ENCODE results near the gene MTCL1. TPM values are rescaled to one million over a fixed set of nuclear protein-coding genes. Genes with fewer than 3 reads are reported as not detected.

Gene MTCL1
- total RNA-seq, 2 experiments from 2014 or later, result 0.14 to 0.43 TPM

DNA sequence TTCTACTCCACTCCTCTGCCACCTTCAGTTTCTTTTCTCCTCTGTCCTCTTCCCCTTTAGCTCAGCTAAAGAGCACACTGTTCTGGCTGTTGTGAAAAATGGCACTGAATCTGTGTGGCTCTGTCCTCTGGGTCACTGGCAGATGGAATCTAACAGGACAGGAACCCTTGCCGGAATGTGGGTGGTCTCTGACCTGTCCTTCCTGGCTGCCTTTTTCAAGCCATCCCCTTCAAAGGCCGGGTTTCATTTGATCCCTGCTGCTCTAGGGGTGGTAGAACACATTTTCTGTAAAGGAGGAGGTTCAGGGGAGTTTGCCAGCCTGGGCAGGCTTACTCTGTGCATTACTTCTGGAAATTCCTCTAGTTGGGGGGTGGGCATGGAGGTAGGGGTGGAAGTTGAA is 29.9 kb downstream of the MTCL1 start:
- H3K36me3 Mint-ChIP-seq, result no peaks in the 10 kb centered on the region

DNA sequence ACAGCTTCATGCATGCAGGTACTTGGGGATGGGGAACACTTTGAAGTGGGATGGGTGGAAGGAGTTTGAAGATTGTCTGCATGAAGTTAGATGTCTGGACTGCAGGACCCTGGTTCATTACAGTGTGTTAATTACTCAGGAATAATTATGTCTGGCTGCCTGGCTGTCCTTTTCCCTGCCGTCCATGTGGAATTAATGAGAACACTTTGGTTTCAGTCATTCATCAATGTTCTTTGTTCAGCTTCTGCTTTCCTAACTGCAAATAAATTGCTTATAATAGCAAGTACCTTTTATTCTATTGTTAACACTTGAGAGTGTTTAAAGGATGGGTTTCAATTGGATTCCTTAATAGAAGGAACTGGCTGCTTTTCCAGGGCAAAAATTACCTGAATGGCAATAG is 35.8 kb downstream of the MTCL1 start:
- Mint-ChIP-seq H3K4me1 (peaks cover 25% of the 10 kb centered on the region), H3K9me3 (peaks cover 22% of the 10 kb centered on the region), H3K27me3 (peaks cover 4% of the 10 kb centered on the region), H3K4me3 (no peak overlapping the region), H3K36me3 (peaks cover 10% of the 10 kb centered on the region), H3K27ac (no peak overlapping the region)
- DNase-seq, result no peak

More for the DNA sequence above, 29.9 kb downstream of the MTCL1 start:
- no peaks in the 10 kb centered on the region for H3K9me3 Mint-ChIP-seq
- H3K27me3 Mint-ChIP-seq, result no peaks in the 10 kb centered on the region
- H3K4me3 Mint-ChIP-seq, result no peak overlapping the region
- no peak overlapping the region for H3K27ac Mint-ChIP-seq
- no peaks in the 10 kb centered on the region for H3K4me1 Mint-ChIP-seq
- no peak for DNase-seq

DNA sequence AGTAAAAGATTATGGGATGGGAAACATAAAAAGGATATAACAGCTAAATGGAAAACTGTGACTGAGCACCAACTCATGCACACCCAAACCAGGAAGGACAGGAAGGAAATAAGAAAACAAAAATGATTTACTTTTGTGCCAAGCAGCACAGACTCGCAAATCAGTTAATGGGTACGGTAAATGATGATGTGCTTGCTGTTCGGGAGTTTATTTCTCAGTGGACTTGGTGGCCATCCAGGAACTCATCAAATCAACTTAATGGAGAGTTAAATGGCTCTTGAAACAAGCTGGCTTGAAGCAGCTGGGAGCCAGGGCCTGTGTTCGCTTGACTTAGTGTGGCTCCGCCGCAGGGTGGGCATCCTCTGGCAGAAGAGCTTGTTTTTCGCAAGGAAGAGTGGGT is 36.2 kb downstream of the MTCL1 start:
- H3K27me3 Mint-ChIP-seq, result peaks cover 4% of the 10 kb centered on the region
- H3K9me3 Mint-ChIP-seq, result peaks cover 22% of the 10 kb centered on the region
- no peak overlapping the region for H3K4me3 Mint-ChIP-seq
- DNase-seq, result no peak
- H3K4me1 Mint-ChIP-seq, result peaks cover 25% of the 10 kb centered on the region
- no peak overlapping the region for H3K27ac Mint-ChIP-seq
- H3K36me3 Mint-ChIP-seq, result peaks cover 10% of the 10 kb centered on the region

DNA sequence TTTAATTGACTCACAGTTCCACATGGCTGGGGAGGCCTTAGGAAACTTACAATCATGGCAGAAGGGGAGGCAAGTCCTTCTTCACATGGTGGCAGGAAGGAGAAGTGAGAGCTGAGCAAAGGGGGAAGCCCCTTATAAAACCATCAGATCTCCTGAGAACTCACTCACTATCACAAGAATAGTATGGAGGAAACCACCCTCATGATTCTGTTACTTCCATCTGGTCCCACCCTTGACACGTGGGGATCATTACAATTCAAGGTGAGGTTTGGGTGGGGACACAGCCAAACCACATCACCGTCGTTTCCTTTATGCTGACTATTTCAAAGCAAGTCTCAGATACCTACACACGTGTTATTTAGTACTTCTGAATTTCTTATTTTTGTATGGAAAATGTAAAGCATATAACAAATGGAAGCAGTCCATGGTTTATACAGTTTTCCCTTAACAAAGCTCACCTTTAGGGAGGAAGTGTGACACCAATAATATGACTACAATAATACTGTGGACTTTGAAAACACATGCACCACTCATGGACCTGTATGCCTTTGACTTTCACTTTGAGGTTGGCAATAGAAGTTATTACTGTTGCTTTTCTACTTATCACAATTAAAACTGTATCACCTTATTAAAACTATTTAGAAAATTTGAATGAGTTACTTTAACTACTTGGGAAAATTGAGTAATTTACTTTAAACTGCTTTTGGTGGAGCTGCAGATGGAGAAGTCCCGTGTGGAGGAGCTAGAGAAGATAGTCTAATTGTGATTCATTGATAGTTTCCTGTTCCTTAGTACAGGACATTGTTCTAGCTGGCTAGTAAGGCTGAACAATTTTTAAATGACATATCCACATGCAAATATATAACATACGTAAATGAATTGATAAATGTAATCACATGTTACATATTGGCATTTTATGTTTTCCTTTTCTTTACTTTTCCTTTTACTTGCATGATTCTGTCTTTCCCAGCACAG is 37.3 kb downstream of the MTCL1 start:
- H3K27me3 Mint-ChIP-seq, result peaks cover 7% of the 10 kb centered on the region
- no peak for DNase-seq
- H3K9me3 Mint-ChIP-seq, result peaks cover 22% of the 10 kb centered on the region
- H3K36me3 Mint-ChIP-seq, result peaks cover 10% of the 10 kb centered on the region
- peak overlapping the region; percentile 27 for H3K27ac Mint-ChIP-seq
- H3K4me1 Mint-ChIP-seq, result peaks cover 25% of the 10 kb centered on the region
- H3K4me3 Mint-ChIP-seq, result no peak overlapping the region

DNA sequence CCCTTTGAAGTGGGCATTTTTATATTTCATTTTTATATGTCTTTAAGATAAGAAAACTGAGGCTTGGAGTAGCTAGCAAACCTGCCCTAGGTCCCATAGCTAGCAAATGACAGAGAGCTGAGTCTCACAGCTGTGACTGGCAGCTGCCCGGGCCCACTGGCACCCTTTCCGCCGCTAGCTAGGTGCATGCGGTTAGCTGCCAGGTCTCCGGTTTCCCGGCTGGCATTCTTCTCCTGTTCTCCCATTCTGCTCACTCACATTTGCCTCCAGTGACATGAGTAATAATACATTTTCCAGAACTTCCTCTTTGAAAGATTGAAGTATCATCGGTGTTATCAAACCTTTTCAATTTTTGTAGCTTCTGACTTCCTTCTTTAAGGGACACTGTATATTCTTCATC is 38.7 kb downstream of the MTCL1 start:
- Mint-ChIP-seq H3K4me1 (peaks cover 25% of the 10 kb centered on the region), H3K36me3 (peaks cover 10% of the 10 kb centered on the region), H3K27ac (no peak overlapping the region), H3K4me3 (no peak overlapping the region), H3K27me3 (peaks cover 7% of the 10 kb centered on the region), H3K9me3 (peaks cover 22% of the 10 kb centered on the region)
- DNase-seq, result no peak

DNA sequence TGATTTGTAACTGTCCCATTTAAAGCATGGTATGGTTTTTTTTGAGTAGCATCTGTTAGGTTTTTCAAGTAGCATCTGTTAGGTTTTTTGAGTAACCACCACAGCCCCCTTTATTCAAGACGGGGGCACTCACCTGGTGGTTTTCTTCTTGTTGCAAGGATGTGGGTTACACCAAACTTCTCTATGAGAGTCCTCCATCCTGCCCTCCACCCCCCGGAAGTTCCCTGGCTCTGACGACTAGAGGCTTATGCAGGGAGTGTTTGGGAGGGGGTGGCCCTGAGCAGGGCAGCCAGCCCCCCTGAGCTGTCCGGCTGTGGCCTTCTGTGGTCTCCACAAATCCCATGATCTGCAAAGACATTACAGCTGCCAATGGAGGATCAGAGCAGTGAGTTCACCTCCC is 39.3 kb downstream of the MTCL1 start:
- Mint-ChIP-seq H3K4me1 (peaks cover 25% of the 10 kb centered on the region), H3K9me3 (peaks cover 22% of the 10 kb centered on the region), H3K27me3 (peaks cover 7% of the 10 kb centered on the region), H3K27ac (no peak overlapping the region), H3K36me3 (peaks cover 10% of the 10 kb centered on the region), H3K4me3 (no peak overlapping the region)
- peak; percentile 19 for DNase-seq

DNA sequence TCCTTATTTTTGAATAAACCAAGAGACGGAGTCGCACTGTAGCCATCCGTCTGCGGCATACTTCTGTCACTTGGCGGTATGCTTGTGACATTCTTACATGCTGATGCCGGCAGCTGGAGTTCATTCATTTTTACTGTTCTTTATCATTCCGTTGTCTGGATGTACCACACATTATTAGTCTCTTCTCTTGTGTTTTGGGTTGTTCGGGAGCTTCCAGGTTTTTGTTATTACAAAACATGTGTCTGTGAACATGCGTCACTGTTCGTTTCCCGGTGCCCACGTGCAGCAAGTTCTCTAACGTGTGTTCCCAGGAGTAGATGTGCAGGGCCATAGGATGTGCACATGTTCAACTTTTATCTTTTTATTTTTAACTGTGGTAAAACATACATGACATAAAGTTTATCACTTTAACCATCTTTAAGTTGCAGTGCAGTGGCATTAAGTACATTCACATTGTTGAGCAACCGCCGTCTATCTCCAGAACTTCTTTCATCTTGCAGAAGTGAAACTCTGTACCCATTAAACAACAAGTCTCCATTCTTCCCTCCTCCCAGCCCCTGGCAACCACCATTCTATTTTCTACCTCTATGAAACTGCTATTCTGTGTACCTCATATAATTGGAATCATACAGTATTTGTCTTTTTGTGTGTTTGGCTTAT is 40.1 kb downstream of the MTCL1 start:
- H3K9me3 Mint-ChIP-seq, result peaks cover 22% of the 10 kb centered on the region
- H3K4me1 Mint-ChIP-seq, result peaks cover 25% of the 10 kb centered on the region
- H3K4me3 Mint-ChIP-seq, result no peak overlapping the region
- H3K27me3 Mint-ChIP-seq, result peaks cover 7% of the 10 kb centered on the region
- H3K36me3 Mint-ChIP-seq, result peaks cover 10% of the 10 kb centered on the region
- no peak for DNase-seq
- no peak overlapping the region for H3K27ac Mint-ChIP-seq

DNA sequence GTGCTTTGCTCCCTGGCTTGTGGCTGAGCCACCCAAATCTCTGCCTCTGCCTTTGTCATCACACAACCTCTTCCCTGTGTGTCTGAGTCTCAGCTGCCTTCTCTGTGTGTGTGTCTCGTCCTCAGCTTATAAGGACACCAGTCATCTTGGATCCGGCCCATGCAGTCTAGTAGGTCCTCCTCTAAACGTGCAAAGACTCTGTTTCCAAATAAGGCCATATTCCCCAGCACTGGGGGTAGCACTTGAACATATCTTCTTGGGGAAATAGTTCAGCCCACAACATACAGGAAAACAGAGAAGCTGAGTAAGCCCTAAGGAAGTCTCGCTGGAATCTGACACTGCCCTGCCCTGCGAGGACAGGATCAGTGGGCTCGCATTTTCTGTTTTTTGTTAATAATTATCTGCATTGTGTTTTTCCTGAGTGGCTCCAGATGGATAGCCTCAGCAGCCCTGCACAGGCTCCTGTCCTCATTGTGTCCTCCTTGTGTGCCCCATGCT is 42.1 kb downstream of the MTCL1 start:
- Mint-ChIP-seq H3K9me3 (peaks cover 6% of the 10 kb centered on the region), H3K27ac (no peak overlapping the region), H3K4me1 (peaks cover 22% of the 10 kb centered on the region), H3K4me3 (no peak overlapping the region), H3K27me3 (peaks cover 7% of the 10 kb centered on the region), H3K36me3 (no peaks in the 10 kb centered on the region)
- no peak for DNase-seq

DNA sequence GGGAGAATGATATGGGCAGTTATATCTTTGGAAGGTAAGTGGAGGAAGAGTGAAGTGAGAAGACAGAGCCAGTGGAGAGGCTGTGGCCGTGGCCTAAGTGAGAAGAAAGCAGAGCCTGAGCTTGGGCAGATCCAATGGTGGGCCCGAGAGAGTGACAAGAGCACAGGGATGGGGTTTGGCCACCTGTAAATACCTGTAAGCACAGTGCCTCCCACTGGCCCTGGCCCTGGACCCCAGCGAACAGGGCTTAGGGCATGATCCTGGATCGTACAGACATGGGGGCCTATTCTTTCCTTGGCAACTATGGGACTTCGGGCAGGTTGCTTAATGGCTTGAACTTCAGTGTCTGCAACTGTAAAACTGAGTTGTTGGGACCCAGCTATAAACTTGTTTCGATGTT is 44.1 kb downstream of the MTCL1 start:
- Mint-ChIP-seq H3K27me3 (peaks cover 7% of the 10 kb centered on the region), H3K27ac (no peak overlapping the region), H3K4me1 (peaks cover 17% of the 10 kb centered on the region), H3K36me3 (no peaks in the 10 kb centered on the region), H3K4me3 (no peak overlapping the region), H3K9me3 (no peaks in the 10 kb centered on the region)
- DNase-seq, result no peak

DNA sequence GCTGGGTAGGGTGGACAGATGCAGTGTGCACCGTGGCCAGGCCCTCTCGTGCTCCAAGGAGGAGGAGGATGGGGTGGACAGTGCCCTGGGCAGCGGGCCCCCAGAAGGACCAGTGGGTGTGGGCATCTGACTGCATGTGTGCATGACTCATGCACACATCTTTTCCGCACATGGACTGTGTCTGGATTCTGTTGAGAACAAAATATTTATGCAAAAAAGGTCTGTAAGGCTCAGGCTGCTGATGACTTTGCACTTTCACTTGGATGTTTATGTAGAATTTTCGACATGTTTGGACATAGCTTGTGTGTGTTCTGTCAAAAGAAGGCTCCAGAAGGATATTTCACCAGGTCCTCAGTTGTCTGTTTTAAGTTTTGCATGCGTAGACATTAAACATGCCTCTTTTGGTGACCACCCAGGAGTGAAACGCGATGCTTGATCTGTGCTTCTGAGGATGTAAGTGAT is 45.6 kb downstream of the MTCL1 start:
- H3K4me3 Mint-ChIP-seq, result no peak overlapping the region
- H3K27me3 Mint-ChIP-seq, result peaks cover 3% of the 10 kb centered on the region
- H3K36me3 Mint-ChIP-seq, result no peaks in the 10 kb centered on the region
- no peaks in the 10 kb centered on the region for H3K9me3 Mint-ChIP-seq
- H3K4me1 Mint-ChIP-seq, result peaks cover 19% of the 10 kb centered on the region
- no peak overlapping the region for H3K27ac Mint-ChIP-seq
- DNase-seq, result no peak

DNA sequence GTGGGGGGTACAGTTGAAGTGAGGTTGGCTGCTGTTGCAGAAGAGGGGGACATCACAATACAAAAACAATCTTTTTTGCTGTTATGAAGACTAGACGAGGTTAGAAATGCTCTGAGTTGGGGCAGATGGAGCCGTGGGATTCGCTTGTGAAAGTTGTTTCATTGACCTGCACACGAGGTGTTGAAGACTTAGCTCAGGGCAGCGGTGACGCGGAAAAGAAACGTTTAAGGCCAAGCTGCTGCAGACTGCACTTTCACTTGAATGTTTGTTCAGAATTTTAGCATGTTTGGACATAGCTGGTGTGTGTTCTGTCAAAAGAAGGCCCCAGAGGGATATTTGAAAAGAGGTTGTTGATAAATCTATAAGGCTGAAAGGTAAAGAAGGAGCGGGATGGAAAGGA is 46.3 kb downstream of the MTCL1 start:
- H3K27me3 Mint-ChIP-seq, result peaks cover 3% of the 10 kb centered on the region
- no peak for DNase-seq
- H3K27ac Mint-ChIP-seq, result no peak overlapping the region
- no peaks in the 10 kb centered on the region for H3K9me3 Mint-ChIP-seq
- H3K4me1 Mint-ChIP-seq, result peaks cover 20% of the 10 kb centered on the region
- H3K36me3 Mint-ChIP-seq, result no peaks in the 10 kb centered on the region
- no peak overlapping the region for H3K4me3 Mint-ChIP-seq

DNA sequence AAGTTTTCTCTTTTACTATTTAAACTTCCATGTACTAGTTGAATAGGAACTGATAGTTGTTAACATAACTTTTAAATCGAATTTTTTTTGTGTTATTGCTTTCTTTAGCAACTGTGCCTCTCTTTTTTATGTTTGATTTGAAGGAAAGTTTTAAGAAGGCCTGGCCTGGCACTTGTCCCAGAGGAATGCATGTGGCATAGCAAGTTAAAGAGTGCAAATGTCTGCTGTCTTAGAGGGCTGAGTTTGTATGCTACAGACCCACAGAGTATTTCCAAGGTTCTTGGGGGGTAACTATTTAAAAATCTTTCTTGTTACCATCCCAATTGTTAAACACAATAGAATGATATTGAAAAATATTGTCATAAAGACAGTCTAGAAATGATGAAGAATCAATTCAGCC is 47.0 kb downstream of the MTCL1 start:
- Mint-ChIP-seq H3K4me1 (peaks cover 20% of the 10 kb centered on the region), H3K4me3 (no peak overlapping the region), H3K27ac (no peak overlapping the region), H3K27me3 (peaks cover under 1% of the 10 kb centered on the region), H3K36me3 (no peaks in the 10 kb centered on the region), H3K9me3 (no peaks in the 10 kb centered on the region)
- DNase-seq, result no peak

DNA sequence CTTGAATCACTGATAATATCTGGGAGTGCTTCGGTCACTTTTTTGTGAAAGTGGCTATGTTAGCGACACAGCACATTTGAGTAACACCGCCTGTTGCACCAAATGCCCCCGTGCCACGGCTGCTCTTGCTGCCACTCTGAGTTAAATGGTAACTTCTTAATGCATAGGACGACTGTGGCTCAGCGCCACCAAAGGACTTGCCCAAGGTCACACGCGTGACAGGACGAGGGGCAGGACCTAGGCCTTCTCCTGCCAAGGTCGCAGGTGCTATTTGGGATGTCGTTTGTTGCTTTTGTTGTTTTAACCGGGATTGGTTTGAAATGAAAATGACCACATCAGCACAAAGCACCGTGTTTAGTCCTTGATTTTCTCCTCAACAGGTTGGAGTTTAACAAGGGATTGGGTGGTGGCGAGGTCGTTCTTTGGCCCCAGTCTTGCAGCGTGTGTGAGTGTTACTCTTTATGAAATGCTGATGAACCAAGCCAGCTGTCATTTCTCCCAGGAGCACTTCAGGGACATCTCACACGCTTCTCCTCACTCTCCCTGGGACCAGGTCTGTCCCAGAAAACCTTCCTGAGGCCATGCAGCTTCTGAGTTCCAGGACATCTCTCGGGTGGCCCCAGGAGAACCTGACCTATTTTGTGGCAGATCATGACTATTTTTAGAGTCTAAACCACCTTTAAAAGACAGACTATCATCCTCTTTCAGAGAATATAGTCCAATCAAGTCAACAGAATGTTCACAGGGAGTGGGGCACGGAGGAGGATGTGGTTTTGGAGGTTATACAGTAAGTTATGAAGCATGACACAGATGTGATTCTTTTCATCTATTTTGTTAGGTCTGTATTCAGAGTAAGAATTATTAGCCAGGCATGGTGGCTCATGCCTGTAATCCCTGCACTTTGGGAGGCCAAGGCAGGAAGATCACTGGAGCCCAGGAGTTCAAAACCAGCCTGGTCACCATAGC is 49.9 kb downstream of the MTCL1 start:
- Mint-ChIP-seq H3K27ac (no peak overlapping the region), H3K4me3 (no peak overlapping the region)

DNA sequence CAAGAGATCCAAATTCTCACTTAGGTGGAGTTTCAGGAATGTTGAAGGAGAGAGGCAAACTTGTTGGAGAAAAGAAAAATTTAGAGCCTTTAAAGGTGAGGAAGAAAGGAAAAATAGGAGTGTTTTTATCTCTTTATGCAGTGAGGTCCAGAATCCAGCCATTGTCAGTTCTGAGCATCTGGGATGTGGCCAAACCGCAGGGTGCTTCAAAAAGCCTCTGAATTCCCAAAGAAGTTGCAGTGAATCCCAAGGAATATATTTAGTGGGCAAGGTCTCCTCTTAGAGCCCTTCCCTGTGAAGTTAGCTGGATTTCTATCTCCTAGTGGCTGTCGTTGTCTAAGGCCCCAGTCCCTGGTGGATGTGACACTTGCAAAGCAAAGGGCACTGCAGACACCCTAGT is 51.2 kb downstream of the MTCL1 start:
- no peak overlapping the region for H3K27ac Mint-ChIP-seq
- H3K4me3 Mint-ChIP-seq, result no peak overlapping the region
- DNase-seq, result no peak
- peaks cover 20% of the 10 kb centered on the region for H3K27me3 Mint-ChIP-seq
- peaks cover 20% of the 10 kb centered on the region for H3K4me1 Mint-ChIP-seq
- H3K9me3 Mint-ChIP-seq, result peaks cover 4% of the 10 kb centered on the region
- H3K36me3 Mint-ChIP-seq, result no peaks in the 10 kb centered on the region

More for the DNA sequence above, 49.9 kb downstream of the MTCL1 start:
- H3K27me3 Mint-ChIP-seq, result peaks cover 20% of the 10 kb centered on the region
- no peaks in the 10 kb centered on the region for H3K36me3 Mint-ChIP-seq
- peaks cover 20% of the 10 kb centered on the region for H3K4me1 Mint-ChIP-seq
- DNase-seq, result peak; percentile 14
- no peaks in the 10 kb centered on the region for H3K9me3 Mint-ChIP-seq

Data from activated naive CD8-positive, alpha-beta T cell treated with anti-CD3 and anti-CD28 coated beads for 36 hours (primary cell).